ENCODE measurements around the gene RNU1-3. TPM values are rescaled to one million over a fixed set of nuclear protein-coding genes. Genes with fewer than 3 reads are reported as not detected.
"Not testable (repeated sequence)": the region's sequence is repeated elsewhere in the genome, so short reads cannot be mapped to it uniquely, and the experiment has no call there.

RNU1-3 gene
- polyA plus RNA-seq (2014; cell fraction: cytosol; rRNA removed) = not detected in 2 replicates
- not detected in 2 replicates for polyA plus RNA-seq (2014; cell fraction: nucleus; rRNA removed)

DNA sequence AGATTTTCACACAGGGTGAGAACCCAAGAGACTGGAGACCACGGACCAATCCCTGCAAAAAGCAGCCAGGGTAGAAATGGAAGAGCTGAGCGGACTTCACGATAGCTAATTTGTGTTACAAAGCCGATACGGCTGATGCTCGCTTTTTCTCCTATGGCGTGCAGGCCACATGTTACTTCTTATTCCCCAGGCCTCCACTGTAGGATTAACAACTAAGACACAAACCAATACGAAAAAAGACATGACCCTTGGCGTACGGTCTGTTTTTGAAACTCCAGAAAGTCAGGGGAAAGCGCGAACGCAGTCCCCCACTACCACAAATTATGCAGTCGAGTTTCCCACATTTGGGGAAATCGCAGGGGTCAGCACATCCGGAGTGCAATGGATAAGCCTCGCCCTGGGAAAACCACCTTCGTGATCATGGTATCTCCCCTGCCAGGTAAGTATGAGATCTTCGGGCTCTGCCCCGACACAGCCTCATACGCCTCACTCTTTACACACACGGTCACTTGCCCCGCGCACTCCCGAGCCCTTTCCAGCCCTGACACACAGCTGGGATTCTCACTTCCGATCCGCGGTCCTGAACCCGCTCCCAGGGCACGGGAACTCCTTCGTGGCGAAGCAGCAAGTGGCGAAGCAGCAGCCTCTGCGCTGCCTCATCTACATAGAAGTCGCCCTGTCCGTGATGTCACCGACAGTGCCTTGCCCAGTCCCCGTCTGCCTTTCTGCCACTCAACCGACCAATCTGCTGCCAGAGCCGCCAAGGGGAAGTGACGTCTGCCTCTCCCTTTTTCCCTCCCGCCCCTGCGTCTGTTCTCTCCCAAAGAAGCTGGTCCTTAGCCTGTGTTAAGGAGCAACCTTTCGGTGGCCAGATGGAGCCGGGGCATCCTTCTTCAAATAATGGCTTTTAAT is at the start of gene RNU1-3:
TSS of gene RNU1-3 (minus strand) at position 447 of the 912 bp plus-strand sequence.
- DNase-seq (ENCODE audit: low spot score) = not testable (repeated sequence)

DNA sequence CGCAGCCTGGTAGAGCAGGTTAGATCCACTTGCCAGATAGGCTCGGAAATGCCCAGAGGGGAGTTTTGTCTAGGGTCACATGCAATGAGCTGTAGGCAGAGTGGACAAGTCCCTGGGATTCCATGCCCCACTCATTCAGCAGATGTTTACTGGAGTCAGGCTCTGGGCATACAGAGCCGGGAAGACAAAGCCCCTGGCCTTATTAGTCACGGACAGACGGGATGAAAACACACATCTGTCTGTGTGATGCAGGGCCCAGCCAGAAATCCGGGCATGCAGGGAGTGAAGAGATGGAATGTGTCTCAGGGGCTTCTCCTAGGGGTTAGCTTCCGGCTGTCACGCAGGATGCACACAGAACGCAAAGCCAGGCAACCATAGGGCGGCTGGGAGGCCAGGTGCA is 46.7 kb upstream of the RNU1-3 start:
- DNase-seq (ENCODE audit: low spot score) = not testable (repeated sequence)

DNA sequence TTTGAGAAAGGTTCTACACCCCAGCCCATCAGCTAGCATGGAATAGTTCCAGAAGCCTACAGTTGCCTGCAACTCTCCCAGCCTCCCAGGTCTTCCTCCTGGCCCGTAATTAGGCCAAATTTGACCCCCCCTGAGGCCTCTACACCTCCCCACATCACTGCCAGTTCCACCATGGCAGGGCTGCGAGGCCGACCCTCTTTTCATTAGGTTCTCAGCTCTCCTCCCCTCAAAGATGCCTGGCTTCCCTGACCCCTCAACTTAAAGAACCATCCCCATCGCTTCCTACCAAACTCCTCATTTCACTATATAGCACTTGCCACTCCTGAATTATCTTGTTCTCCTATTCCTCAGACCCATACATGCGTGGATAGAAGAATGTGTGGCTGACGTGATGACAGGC is 46.2 kb upstream of the RNU1-3 start:
- DNase-seq (ENCODE audit: low spot score) = not testable (repeated sequence)

DNA sequence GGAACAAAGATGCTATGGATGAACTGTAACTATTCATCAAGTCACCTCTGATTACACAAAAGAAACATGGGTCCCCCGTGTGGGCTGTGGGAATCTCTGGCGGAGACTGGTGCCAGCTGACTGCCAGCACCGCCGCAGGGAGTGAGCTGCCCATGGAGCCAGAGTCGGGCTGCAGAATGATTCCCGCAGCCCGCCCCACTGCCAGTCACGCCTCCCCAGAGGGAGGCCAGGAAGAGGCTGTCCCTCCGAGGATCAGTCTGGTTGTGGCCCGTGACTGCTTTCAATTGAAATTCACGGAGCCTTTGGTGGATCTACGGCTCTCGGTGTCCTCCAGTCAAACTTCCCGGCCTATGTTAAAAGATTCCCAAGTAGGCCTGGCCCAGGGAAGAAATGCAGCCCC is 45.8 kb upstream of the RNU1-3 start:
- DNase-seq (ENCODE audit: low spot score) = not testable (repeated sequence)

DNA sequence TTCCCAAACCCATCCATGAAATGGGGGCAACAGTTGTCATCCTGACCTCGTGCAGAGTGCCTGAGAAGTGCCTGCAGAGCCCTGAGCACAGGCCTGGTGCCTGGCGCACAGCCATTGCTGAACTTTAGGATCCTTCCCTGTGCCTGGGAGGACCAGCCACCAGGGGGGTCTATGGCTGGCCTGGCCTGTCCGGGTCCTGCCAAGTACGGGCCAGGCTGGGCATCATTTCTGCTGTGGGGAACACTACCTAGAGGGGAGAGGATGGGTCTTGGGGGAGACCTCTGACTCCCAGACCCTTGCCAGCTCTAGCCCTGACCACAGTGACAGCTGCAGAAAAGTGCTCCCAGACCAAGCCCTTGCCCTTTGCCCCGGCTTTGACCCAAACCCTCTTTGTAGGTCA is 45.4 kb upstream of the RNU1-3 start:
- not testable (repeated sequence) for DNase-seq (ENCODE audit: low spot score)

GRCh38 chr1:16710618-16711017 is 43.9 kb upstream of the RNU1-3 start:
- not testable (repeated sequence) for DNase-seq (ENCODE audit: low spot score)

- not testable (repeated sequence) for DNase-seq (ENCODE audit: low spot score)
These were observed 42.9 kb upstream of the RNU1-3 start for GRCh38 chr1:16709659-16710087.

DNA sequence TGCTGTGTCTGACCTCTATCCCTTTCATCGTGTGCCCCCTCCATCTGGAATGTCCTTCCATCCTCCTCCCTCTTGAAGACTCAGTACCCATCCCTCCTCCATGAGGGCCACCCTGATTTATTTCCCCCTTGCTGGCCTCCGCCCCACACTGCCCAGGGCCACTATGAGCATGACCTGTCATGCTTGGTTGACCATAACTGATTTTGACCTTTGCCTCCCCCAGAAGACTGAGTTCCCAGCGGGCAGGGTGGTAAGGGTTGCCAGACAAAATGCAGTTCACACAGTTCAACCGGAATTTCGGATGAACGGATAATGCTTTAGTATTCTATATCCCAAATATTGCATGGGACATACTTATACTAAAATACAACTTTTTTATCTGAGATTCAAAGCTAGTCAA is 42.0 kb upstream of the RNU1-3 start:
- not testable (repeated sequence) for DNase-seq (ENCODE audit: low spot score)

DNA sequence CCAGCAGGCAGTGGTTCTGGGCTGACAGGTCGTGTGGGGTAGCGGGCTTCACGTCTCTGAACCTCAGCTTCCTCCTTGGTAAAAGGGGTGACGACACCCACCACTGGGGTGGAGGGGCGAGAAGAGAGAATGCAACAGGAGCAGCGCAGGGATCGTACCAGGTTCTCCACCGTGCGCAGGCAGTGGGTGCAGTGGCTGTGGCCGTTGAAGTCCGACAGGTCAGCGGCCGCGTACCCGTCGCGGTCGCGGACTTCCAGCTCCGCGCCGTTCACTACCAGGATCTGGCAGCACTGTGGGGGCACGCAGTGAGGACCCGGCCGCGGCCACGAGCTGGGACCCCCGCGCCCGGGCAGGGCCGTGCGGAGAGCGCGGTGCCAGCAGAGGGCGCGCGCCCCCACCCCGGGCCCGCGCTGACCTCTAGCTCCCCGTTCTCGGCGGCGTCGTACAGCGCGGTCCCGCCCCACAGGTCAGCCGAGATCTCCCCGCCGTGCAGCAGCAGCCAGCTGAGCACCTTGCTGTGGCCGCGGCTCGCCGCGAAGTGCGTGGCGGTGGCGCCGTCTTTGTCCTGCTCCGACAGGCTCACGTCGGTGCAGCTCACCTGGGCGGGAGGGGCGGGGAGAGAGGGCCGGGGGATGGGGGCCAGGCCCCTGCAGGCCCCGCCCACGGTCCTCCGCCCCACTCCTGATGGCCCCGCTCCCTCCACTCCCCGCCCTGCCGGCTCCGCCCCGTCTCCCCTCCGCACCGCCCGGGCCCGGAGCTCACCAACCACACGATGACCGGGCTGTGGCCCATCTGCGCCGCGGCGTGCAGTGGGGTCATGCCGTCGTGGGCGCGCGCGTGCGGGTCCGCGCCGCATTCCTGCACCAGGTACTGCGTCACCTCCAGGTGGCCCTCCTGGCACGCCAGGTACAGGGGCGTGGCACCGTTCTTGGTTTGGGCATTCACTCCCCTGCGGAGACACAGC is 40.7 kb upstream of the RNU1-3 start:
- not testable (repeated sequence) for DNase-seq (ENCODE audit: low spot score)

- not testable (repeated sequence) for DNase-seq (ENCODE audit: low spot score)
These were observed 39.6 kb upstream of the RNU1-3 start for GRCh38 chr1:16706302-16706701.

- not testable (repeated sequence) for DNase-seq (ENCODE audit: low spot score)
These were observed 37.9 kb upstream of the RNU1-3 start for GRCh38 chr1:16704502-16705100.

DNA sequence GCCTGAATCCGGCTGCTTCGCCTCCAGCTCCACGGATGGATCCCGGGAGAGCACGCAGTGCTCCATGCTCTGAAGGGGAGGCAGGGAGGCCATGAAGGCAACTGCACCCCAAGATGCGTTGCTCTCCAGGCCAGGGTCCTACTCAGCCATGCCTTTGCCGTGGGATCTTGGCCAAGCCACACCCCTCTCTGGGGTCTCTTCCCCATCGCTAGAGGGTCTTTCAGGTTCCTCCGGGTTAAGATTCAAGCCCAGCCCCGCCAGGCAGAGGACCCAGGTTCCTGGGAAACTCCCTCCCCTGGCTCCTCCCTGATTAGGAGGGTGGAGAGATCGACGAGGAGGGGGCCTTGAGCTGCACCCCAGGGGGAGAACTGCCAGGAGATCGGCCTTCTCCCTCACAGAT is 37.3 kb upstream of the RNU1-3 start:
- not testable (repeated sequence) for DNase-seq (ENCODE audit: low spot score)

DNA sequence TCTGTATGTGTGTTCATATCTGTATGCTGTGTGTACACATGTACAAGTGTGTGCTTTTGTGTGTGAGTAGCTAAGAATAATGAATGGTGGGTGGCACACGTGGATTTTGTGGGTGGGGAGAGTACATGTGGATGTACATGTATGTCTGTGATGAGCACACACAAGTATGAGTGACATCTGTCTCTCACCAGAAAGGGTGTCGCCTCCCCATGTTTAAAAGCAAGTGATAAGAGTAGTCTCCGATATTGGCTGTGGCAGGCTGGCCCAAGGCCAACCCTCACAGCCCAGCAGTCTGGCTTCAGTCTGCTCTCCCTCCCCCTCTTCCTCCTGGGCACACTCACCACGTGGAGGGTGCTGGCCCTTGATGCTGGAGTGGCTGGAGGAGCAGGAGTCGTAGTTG is 36.9 kb upstream of the RNU1-3 start:
- not testable (repeated sequence) for DNase-seq (ENCODE audit: low spot score)

DNA sequence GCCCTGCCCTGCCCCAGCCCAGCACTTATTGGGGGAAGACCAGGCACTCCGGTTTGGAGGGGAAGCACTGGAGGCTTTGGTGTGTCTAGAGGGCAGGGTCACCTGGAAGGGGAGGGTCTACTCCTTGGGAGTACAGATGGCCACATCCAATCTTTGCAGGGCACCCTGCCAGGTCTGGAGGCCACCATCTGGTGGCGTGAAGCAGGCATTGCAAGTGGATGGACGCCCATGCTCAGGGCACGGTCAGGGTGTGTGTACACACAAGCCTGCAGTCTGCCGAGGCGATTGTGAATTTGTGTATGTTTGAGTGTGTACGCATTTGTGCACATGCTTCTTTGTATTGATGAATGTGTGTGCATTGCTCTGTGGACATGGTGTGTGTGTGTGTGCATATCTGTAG is 36.4 kb upstream of the RNU1-3 start:
- not testable (repeated sequence) for DNase-seq (ENCODE audit: low spot score)

GRCh38 chr1:16702280-16702679 is 35.5 kb upstream of the RNU1-3 start:
- not testable (repeated sequence) for DNase-seq (ENCODE audit: low spot score)

- not testable (repeated sequence) for DNase-seq (ENCODE audit: low spot score)
These were observed 34.4 kb upstream of the RNU1-3 start for GRCh38 chr1:16701189-16701588.

GRCh38 chr1:16700138-16700895 is 33.6 kb upstream of the RNU1-3 start:
- not testable (repeated sequence) for DNase-seq (ENCODE audit: low spot score)

DNA sequence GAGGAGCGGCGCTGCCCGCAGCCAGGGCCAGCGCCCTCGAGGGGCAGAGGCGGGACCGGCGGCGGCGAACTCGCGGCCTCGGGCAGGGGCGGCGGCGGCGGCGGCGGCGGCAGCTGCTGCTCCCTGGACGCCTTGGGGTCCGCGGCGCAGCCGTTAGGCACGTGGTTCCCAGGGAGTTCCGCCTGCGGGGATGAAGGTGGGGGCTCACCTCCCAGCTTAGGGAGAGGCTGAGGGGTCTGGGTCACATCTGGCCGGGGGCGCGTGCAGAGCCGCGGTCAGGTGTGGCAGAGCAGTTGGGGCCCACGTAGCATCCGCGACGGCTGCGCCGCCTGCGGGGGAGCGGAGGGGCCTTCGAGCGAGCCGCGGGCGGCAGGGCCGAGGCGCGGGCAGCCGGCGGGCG is 32.7 kb upstream of the RNU1-3 start:
- not testable (repeated sequence) for DNase-seq (ENCODE audit: low spot score)

- DNase-seq (ENCODE audit: low spot score) = not testable (repeated sequence)
These were observed 30.4 kb upstream of the RNU1-3 start for GRCh38 chr1:16697152-16697551.

GRCh38 chr1:16696507-16697150 is 29.9 kb upstream of the RNU1-3 start:
- not testable (repeated sequence) for DNase-seq (ENCODE audit: low spot score)
